HG03342 (cell line): ENCODE measurements around the gene ASTN2.

Experiments used
- ATAC-seq: cut with Tn5 transposase; IDR thresholded peaks from one replicate; pipeline ENCODE4 v1.9.1; 2021; ENCODE audit warnings: mild to moderate bottlenecking, moderate library complexity; ENCODE audit not compliant: unreplicated experiment

ASTN2 gene

GRCh38 chr9:116555119-116555518 is 859.7 kb downstream of the ASTN2 start:
- ATAC-seq = no peak

DNA sequence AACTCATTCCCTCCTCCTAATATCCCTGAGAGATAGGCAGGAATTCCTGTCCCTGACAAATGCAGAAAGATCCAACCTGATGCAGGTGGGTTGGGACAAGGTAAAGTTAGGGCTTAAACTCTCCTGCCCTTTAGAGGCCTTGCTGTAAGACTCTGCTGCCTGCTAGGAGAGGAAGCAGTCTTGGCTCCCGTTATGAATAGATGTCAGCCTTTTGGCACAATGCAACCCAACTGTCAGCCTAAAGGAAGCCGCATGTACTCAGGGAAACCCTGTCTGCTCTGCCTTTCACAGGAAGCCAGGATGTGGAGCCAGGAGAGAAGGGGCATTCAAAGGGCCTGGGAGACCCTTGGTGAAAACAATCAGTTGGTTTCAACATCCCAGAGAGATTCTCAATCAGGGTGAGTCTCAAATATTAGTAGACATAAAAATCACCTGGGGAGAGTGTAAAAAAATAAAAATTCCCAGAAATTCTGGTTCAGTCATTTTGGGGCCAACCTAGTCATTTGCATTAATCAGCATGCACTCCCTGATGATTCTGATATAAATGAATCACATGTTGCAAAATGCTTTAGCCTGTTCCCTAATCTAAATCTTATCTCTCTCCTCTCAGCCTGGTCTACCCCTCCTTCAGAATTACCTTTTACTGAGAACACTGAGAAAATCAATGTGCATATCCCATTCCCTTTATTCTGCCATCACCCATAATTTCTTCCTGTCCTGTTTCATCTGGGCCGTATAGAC is 864.0 kb downstream of the ASTN2 start:
- ATAC-seq = no peak

- no peak for ATAC-seq
Observed at GRCh38 chr9:116549786-116550660, 864.8 kb downstream of the ASTN2 start.

DNA sequence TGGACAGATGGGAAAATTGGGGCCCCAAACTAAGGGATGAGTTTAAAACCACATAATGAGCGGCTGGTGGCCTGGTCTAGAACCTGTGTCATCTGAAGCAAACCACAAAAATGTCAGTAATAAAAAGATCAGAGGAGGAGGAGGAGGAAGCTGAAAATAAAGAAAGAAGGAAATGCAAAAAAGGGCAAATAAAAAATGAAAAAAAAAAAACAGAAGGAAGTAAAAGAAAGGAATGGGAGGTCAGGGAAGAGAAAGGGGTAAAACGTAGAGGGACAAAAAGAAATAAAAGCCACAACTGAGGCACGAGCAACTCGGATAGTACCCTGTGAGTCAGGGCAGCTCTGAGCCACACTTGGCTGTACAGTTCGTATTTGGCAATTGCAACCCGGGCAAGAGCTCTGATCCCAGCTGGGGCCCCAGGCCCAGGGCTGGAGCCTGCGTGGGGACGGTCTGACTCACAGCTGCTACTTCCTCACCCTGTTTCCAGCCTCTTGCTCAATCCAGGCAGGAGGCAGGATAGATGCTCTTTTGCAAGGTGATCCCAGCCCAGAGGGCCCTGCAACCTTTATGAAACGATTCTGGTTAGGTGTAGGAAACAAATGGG is 865.7 kb downstream of the ASTN2 start:
- ATAC-seq = no peak

DNA sequence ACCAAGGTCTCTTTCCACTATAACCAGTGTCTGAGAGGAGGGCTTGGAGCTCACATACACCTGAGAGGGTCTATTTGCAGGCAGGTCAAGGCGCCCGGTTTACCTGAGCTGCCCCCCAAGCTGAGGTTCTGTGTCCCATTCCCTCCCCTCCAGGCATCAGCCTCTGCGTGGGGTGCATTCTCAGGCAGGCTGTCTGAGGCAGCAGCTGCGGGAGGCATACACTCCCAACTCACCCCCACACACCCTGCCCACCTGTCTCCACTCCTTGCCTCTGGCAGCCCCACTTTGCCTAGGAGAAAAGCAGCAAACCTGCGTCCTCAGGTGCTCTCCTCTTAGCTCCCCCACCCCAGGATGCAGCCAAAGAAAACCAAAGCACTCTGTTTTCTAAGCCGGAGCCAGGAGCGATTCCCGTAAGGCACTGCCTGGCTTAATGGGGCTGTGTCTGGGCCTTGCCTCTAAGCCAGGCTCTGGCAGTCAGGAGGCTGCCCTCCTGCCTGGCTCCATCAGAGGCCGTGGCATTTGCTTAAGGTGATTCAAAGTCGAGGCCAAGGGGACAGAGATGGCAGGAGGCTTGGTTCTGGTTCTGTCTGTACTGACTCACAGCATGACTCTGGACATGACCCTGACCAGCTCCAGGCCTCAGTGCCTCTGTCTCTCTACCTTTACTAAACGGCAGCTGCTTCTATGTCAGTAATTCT is 867.0 kb downstream of the ASTN2 start:
- no peak for ATAC-seq

GRCh38 chr9:116546711-116547581 is 867.9 kb downstream of the ASTN2 start:
- no peak for ATAC-seq

DNA sequence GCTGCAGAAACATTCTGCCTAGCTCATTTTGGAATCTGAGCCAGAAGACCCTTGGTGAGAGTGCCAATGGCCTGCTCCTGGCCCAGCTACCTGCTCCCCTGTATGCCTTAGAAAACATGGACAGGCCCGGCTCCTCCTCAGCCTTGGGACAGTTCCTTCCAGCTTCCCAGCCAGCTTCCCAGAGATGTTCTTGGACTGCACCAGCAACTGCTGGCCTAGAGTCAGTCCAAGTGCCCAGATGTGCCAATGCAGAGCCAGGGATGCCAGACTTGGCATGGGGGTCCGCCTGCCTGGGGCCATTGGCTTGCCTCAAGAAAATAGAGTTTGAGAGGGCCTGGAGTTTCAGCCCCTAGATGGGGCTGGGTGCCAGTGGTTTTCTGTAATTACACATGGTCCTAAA is 870.0 kb downstream of the ASTN2 start:
- no peak for ATAC-seq

- no peak for ATAC-seq
Observed at GRCh38 chr9:116543731-116544400, 871.0 kb downstream of the ASTN2 start.

- ATAC-seq = no peak
Observed at GRCh38 chr9:116541402-116541801, 873.5 kb downstream of the ASTN2 start.

GRCh38 chr9:116539549-116539948 is 875.3 kb downstream of the ASTN2 start:
- ATAC-seq = no peak

DNA sequence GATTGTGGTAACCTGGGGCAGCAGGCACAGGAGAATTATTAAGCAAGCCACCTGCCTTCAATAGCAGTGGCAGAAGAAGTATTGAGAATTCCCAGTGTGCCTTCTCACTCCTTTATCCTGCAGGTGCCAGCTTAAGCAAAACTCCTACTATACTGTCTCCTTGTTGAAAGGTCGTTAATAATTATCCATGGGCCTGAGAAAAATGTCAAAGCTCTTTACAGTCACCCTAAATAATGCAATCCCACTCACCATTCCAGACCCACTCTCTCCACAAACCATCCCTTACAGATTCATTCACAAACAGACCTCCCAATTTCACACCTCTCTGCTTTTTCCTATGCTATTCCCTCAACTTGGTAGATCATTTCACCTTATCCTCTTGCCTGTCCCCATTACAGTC is 889.2 kb downstream of the ASTN2 start:
- ATAC-seq = no peak

DNA sequence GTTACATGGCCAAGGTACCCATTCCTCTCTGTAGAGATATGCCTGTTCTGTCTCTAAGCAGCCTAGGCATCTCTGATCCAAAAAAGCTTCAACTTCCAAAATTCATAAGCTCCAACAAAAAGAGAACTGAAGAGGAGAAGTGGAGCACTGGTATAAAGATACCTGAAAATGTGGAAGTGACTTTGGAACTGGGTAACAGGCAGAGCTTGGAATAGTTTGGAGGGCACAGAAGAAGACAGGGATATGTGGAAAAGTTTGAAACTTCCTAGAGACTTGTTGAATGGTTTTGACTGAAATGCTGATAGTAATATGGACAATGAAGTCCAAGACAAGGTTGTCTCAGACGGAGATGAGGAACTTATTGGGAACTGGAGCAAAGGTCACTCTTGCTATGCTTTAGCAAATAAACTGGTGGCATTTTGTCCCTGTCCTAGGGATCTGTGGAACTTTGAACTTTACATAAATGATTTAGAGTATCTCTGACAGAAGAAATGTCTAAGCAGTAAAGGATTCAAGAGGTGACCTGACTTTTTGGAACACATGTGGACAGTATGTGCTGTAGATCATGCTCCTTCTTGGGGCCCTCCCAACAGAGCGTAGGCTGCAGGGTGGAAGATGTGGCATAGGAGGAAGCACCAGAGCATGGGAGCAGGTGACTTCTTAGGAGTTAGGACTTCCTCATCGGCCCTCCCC is 889.9 kb downstream of the ASTN2 start:
- ATAC-seq = no peak

DNA sequence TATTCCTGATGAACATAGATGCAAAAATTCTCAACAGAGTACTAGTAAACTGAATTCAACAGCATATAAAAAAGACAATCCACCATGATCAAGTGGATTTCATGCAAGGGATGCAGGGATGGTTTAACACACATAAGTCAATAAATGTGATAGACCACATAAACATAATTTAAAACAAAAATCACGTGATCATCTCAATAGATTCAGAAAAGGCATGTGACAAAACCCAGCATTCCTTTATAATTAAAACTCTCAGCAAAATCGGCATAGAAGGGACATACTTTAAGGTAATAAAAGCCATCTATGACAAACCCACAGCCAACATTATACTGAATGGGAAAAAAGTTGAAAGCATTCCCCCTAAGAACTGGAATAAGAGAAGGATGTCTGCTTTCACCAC is 894.6 kb downstream of the ASTN2 start:
- ATAC-seq = no peak

- no peak for ATAC-seq
Observed at GRCh38 chr9:116516456-116516855, 898.4 kb downstream of the ASTN2 start.

GRCh38 chr9:116515541-116515940 is 899.3 kb downstream of the ASTN2 start:
- no peak for ATAC-seq

- no peak for ATAC-seq
Observed at GRCh38 chr9:116506685-116507084, 908.2 kb downstream of the ASTN2 start.

- peak; percentile 96 for ATAC-seq
Observed at GRCh38 chr9:116504893-116505480, 909.9 kb downstream of the ASTN2 start.

GRCh38 chr9:116504081-116504480 is 910.8 kb downstream of the ASTN2 start:
- ATAC-seq = no peak

- ATAC-seq = no peak
Observed at GRCh38 chr9:116502746-116503145, 912.1 kb downstream of the ASTN2 start.
